Measurements from ENCODE around the gene GAPVD1.

Gene GAPVD1

DNA sequence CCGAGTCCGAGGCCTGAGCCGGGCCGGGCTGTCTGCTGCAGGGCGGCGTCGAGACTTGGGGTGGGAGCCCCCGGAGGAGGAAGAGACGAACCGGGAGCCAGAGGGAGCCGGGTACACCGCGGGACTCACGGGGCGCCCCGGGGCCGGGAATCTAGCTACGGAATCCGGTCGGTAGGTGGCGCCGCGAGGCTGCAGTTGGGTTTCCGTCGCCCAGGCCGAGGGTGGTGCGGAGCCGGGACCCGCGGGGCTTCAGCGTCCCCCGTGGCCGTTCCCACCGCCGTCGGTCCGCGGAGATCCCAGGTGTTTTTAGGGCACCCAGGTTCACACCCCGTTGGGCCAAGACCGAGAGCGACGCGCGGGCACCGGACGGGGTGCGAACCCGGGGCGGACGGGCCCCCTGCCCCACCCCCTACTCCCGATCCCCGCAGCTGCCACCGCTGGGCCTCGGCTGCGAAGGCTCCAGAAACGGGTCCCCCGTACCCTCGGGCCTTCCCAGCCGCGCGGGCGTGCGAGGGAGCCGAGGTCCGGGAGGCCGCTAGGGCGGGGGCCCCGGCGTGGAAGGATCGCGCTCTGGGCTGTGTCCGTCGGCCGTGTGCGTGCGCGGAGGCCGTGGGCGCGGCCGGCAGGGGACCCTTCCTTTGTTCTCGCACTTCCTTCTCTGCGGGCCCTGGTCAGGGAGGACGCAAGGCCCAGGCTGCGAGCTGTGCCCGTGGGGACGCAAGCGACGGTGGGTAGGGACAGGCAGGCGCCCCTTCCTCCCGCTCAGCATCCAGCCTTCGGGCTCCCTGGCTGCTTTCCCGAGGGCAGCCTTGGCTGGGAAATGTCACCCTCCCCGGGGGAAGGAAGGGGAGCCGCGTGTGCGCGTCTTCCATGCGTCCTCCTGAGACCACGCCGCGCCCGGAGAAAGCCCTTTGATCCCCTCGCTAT, 146.6 kb downstream of the GAPVD1 start:
- peak; percentile 6 for DNase-seq

DNA sequence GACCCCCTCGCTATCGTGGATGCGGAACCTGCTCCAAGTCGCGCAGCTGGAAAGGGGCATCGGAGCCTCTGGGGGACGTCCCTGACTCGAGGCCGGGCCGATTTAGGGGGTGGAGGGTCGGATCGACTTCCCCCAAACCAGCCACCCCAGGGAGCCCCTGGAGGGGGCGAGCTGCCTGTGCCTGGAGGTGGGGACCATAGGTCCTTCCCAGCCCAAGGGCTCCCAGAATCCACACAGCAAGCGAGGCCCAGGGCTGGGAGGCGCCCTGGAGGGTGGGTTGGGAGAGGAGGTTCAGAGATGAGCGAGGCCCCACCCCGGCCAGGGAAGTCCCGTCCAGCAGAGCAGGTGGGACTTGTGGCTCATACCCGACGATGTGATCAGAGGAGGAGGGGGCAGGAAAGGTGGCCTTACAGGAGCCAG, 147.6 kb downstream of the GAPVD1 start:
- no peak for DNase-seq

DNA sequence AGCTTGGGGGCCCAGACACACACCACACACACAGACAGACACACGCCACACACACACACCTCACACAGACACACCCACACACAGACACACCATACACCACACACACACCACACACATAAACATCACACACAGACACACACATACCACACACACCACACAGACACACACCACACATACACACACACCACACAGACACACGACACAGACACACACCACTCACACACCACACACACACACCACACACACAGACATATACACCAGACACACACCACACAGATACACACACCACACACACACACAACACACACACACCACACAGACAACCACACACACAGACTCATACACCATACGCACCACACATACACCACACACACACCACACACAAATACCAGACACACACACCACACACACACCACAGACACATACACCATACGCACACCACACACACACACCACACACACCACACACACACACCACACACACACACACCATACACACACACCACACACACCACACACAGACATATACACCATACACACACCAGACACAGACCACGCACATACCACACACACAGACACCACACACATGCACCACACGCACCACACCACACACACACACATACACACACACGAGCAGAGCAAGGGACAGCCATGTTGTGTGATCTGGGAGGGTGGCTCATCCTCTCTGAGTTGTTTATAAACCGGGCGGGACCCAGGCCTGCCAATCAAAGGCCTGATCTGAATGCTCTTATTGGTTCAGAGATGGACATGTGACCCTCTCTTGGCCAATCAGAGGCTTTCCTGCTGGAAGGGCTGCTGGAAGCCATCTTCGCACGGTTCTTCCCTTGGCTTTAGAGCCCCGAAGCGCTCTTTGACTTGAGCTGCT, 148.3 kb downstream of the GAPVD1 start:
- DNase-seq = no peak

DNA sequence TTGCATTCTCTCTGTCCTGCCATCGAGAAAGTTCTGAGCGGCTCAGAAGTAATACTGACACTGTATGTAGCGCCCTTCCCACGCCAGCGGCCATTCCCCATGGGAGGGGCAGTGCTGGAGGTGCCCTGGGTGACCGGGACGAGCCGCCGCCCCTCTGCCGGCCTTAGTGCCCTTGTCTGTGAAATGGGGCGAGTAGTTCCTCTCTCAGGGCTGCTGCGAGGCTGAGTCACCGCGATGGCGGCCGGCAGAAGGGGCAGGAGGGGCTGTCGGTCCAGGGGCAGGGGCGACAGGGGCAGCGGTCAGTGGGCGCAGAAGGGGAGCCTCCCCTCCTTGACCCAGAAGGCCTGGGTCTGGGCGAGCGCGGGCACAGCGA, 148.9 kb downstream of the GAPVD1 start:
- DNase-seq = no peak

DNA sequence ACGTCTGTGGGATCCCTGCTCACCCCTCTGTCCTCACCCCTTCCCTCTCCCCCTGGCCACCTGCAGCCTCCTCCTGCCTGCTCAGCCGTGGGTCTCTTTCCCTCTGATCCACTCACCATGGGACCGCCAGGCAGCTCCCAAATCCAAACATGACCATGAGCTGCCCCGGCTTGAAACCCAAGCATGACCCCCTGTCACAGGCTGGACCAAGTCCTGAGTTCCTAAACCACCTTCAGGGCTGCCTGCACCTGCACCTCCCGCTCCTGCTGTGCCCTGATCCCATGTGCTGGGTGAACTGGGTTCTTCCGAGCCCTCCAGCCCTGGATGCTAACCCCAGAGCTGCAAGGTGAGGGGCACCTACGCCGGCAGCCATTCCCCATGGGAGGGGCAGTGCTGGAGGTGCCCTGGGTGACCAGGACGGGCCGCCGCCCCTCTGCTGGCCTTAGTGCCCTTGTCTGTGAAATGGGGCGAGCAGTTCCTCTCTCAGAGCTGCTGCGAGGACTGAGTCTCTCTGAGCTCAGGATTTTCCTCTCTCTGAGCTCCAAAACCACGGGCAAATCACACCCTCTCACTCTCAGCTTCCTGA, 149.6 kb downstream of the GAPVD1 start:
- DNase-seq = no peak

DNA sequence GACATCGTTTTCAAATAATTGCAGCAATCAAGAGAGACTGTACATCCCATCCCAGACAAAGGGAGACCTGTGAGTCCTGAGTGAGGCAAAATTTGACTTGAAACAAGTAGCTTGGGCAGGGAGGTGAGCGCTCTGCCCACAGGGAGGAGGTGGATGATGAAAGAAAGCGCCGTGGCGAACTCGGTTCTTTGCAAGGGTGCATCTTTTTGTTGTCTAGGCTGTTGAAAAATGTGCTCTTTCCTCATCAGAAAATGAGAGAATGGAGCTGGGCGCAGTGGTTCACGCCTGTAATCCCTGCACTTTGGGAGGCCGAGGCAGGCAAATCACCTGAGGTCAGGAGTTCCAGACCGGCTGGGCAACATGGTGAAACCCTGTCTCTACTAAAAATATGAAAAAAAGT, 150.5 kb downstream of the GAPVD1 start:
- no peak for DNase-seq

DNA sequence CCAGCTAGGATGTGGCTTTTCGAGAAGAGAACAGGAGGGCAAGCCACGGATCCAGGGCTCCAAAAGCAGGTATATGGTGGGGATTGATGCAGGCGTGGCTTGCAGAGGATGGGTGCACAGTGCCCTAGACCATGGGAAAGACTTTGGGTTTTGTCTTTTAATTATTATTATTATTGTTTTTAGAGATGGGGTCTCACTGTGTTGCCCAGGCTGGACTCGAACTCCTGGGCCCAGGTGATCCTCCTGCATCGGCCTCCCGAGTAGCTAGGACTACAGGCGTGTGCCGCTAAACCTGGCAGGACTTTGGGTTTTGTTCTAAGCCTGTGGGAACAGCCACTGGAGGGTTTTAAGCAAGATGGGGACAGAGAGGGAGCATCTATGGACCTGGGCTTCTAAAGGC, 152.0 kb downstream of the GAPVD1 start:
- no peak for DNase-seq

DNA sequence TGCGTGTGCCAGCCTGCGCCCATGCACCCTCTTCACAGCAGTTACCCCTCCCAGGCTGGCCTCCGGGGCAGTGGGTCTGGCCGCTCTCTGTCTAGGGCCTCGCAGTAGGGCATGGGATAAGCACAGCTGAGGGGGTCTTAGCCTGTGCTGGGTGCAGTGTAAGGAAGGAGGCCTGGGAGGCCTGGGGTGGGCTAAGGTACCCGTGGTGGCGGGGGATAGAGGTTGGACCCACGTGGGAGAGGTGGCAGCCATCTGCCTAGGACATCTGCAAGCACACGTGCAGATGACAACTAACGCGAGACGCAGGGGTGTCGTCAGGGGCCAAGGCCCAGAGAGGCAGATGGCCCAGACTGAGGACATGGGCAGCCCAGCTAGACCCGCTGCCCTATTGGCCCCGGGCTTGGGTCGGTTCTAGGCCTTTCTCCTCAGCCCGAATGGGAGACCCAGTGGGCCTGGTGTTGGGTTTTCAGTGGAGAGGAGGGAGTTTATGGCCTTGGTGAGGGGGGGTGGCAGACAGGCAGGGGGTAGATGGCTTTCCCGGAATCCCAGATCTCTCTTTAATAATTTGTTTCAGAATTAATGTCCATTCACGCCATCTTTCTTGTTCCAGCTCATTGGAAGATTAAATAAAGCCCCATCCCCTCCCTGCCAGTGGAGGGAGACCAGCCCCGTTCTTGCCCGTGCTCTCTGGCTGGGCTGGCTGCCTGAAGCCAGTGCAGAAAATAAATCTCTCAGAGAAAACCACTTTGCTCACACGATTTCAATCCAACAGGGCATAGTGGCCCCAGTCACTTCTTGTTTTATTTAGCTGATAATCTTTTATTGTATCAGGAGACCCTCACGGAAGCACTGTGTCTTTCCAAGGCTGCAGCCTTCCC, 154.2 kb downstream of the GAPVD1 start:
- DNase-seq = no peak

DNA sequence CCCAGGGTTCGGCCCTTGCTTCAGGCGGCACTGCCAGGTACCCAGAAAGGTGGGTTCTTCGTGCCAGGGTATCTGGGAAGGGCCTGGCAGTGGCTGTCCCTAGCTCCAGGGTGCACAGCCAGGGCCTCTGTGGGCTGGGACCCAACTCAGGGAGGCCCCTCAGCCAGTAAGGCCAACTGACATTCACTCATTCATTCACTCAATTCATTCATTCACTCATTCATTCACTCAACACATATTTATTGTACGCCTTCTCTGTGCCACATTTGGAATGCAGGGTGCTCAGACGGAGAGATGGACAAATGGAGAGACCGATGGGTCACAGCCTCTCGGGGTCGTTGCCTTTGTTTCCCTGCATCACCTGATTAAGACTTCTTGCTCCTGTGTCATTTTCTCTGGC, 154.9 kb downstream of the GAPVD1 start:
- DNase-seq = no peak
